ENCODE data around the gene TMEM183A. TPM values are rescaled to one million over a fixed set of nuclear protein-coding genes. Genes with fewer than 3 reads are reported as not detected.

TMEM183A gene
- total RNA-seq, 1 experiment from 2014 or later, result 84.4 TPM

DNA sequence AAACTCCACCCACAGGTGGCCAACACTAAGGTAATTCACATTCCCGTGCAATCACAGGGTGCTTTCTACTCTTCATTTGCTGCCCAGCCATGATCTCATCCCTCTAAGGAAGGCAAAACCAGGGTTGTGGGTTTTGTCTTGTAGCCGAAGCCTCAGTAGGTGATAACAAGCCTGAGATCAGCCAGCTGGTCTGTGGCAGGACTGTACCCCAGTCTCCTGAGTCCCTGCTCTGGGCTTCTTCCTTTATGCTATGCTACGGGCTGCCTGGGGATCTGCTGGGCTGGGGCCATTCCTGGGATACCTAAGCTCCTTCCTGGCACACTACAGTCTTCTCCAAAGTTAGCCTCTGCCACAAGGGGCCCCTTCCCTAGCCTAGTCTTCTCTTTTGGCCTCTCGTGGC is 29.0 kb downstream of the TMEM183A start:
- H3K4me1 Mint-ChIP-seq (ENCODE audit: low read depth, unreplicated experiment), result no peaks in the 10 kb centered on the region
- TF ChIP-seq, protein P1, sequence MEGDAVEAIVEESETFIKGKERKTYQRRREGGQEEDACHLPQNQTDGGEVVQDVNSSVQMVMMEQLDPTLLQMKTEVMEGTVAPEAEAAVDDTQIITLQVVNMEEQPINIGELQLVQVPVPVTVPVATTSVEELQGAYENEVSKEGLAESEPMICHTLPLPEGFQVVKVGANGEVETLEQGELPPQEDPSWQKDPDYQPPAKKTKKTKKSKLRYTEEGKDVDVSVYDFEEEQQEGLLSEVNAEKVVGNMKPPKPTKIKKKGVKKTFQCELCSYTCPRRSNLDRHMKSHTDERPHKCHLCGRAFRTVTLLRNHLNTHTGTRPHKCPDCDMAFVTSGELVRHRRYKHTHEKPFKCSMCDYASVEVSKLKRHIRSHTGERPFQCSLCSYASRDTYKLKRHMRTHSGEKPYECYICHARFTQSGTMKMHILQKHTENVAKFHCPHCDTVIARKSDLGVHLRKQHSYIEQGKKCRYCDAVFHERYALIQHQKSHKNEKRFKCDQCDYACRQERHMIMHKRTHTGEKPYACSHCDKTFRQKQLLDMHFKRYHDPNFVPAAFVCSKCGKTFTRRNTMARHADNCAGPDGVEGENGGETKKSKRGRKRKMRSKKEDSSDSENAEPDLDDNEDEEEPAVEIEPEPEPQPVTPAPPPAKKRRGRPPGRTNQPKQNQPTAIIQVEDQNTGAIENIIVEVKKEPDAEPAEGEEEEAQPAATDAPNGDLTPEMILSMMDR (IDR thresholded peaks at IDR 0.05; ENCODE audit: unreplicated experiment), result no peak
- H3K27me3 Mint-ChIP-seq (ENCODE audit: unreplicated experiment), result peaks cover 96% of the 10 kb centered on the region
- H3K27ac Mint-ChIP-seq (ENCODE audit: unreplicated experiment), result no peak overlapping the region
- no peaks in the 10 kb centered on the region for H3K9me3 Mint-ChIP-seq (ENCODE audit: low read depth, unreplicated experiment)
- H3K4me3 Mint-ChIP-seq (ENCODE audit: low read depth, unreplicated experiment), result no peak overlapping the region
- BruUV-seq (replicated peaks), result no TSS peak
- CTCF ChIA-PET, result interaction anchor here (0.9 to 2.1 kb wide), 3 partner anchors 15 to 253 kb away, joined by 3 to 7 read pairs (median 3); no protein-coding TSS in a partner anchor
- intact Hi-C loops (cut with micrococcal nuclease; ENCODE audit: unreplicated experiment), result no loop called here
- H3K36me3 Mint-ChIP-seq (ENCODE audit: insufficient read depth, unreplicated experiment), result peaks cover 5% of the 10 kb centered on the region
- DNase-seq, result no peak

DNA sequence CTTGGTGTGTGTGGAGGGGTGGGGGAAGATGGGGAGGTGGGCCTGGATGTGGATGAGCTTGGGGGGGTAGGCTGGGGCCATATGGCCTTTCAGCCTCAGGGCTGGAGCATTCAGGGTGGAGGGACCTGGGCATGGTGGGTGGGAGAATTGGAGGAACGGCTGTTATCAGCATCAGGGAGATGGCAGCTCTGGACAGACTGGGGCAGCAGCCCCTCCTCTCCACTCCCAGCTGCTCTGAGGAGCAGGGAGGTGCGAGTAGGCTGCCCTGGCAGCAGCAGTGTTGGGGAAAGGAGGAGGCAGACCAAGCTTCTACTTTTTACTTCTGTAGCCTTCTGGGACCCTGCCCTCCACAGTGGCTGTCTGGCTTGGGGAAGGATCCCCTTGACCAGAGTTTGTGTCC is 29.4 kb downstream of the TMEM183A start:
- CTCF ChIA-PET, result interaction anchor here (0.9 to 2.1 kb wide), 2 partner anchors 231 to 253 kb away, joined by 3 to 7 read pairs; no protein-coding TSS in a partner anchor
- Mint-ChIP-seq H3K9me3 (ENCODE audit: low read depth, unreplicated experiment) (no peaks in the 10 kb centered on the region), H3K27me3 (ENCODE audit: unreplicated experiment) (peaks cover 96% of the 10 kb centered on the region), H3K4me3 (ENCODE audit: low read depth, unreplicated experiment) (no peak overlapping the region), H3K36me3 (ENCODE audit: insufficient read depth, unreplicated experiment) (peaks cover 5% of the 10 kb centered on the region), H3K27ac (ENCODE audit: unreplicated experiment) (no peak overlapping the region), H3K4me1 (ENCODE audit: low read depth, unreplicated experiment) (no peaks in the 10 kb centered on the region)
- DNase-seq, result no peak
- BruUV-seq (replicated peaks), result no TSS peak
- TF ChIP-seq, protein P1 (IDR thresholded peaks at IDR 0.05; ENCODE audit: unreplicated experiment), result no peak
- intact Hi-C loops (cut with micrococcal nuclease; ENCODE audit: unreplicated experiment), result no loop called here

DNA sequence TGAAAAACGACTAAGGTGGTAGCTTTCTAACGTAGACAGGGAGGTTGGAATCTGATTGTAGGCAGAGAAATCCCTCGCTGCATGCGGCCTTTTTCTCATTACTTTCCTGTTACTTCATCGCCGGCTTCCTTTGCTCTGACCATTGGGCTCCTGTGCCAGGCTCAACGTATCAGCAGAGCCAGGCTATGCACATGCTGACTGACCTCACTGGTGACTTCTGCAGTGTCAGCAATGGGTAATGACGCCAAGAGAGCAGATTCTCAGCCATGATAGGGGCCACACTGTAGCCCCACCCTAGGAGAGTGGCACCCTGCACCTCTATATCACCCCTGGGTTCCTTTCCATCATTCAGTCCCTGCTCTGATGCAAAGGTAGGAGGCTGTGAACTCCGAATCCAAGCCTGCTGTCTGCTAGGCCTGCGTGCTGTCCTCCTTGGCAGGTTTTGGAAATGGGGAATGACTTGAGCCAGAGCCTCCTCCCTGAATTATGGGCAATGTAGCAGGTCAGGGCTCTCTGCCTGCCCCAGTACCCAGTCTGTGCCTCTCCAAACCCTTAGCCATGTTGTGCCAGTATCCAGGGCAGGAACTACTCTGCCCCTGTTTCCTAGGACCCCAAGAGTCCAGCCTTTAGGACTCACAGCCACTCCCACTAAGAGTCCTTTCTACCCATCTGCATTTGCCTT is 30.5 kb downstream of the TMEM183A start:
- intact Hi-C loops (cut with micrococcal nuclease; ENCODE audit: unreplicated experiment), result no loop called here
- DNase-seq, result no peak
- Mint-ChIP-seq H3K4me1 (ENCODE audit: low read depth, unreplicated experiment) (no peaks in the 10 kb centered on the region), H3K36me3 (ENCODE audit: insufficient read depth, unreplicated experiment) (peaks cover 5% of the 10 kb centered on the region), H3K4me3 (ENCODE audit: low read depth, unreplicated experiment) (no peak overlapping the region), H3K27me3 (ENCODE audit: unreplicated experiment) (peaks cover 98% of the 10 kb centered on the region), H3K9me3 (ENCODE audit: low read depth, unreplicated experiment) (no peaks in the 10 kb centered on the region), H3K27ac (ENCODE audit: unreplicated experiment) (no peak overlapping the region)
- CTCF ChIA-PET, result interaction anchor here (0.7 to 3.0 kb wide), 3 partner anchors 10 to 230 kb away, joined by 3 to 44 read pairs (median 7); no protein-coding TSS in a partner anchor
- no TSS peak for BruUV-seq (replicated peaks)
- TF ChIP-seq, protein P1 (IDR thresholded peaks at IDR 0.05; ENCODE audit: unreplicated experiment), result no peak

DNA sequence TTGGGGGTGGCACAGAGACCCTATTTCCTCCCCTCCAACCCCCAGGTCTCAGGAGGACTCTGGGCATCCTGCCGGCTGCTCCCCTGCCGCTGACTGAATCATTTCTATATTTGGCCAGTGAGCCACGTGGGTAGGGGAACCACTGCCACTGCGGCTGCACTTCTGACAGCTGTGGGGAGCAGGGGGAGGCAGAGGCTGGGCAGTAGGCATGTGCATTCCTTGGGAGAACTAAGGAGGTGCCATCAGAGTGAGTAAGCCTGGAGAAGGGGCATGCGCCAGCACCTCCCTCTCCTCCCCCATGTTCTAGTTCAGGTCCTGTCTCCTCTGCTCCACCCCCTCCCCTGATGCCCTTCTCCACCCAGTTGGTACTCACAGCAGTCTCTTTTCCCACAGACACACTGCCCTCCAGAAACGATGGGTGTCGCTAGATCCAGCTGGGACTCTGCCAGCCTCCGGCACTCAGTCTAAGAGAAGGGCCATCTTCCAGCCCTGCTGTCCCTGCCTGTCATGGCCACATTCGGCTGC is 31.1 kb downstream of the TMEM183A start:
- Mint-ChIP-seq H3K36me3 (ENCODE audit: insufficient read depth, unreplicated experiment) (peaks cover 5% of the 10 kb centered on the region), H3K27ac (ENCODE audit: unreplicated experiment) (no peak overlapping the region), H3K4me3 (ENCODE audit: low read depth, unreplicated experiment) (no peak overlapping the region), H3K4me1 (ENCODE audit: low read depth, unreplicated experiment) (no peaks in the 10 kb centered on the region), H3K9me3 (ENCODE audit: low read depth, unreplicated experiment) (no peaks in the 10 kb centered on the region), H3K27me3 (ENCODE audit: unreplicated experiment) (peaks cover 100% of the 10 kb centered on the region)
- BruUV-seq (replicated peaks), result no TSS peak
- TF ChIP-seq, protein P1 (IDR thresholded peaks at IDR 0.05; ENCODE audit: unreplicated experiment), result no peak
- intact Hi-C loops (cut with micrococcal nuclease; ENCODE audit: unreplicated experiment), result no loop called here
- DNase-seq, result no peak
- CTCF ChIA-PET, result interaction anchor here (0.6 to 5.4 kb wide), 4 partner anchors 85 to 340 kb away, joined by 4 to 88 read pairs (median 24); no protein-coding TSS in a partner anchor

Data from Calu3 (cell line).